Measurements from ENCODE around the gene RERE. TPM values are rescaled to one million over a fixed set of nuclear protein-coding genes. Genes with fewer than 3 reads are reported as not detected.

RERE gene
- total RNA-seq, 1 donor from 2014 or later: 78.2 TPM

GRCh38 chr1:8670371-8670818 lies 147.0 kb downstream of the RERE start:
- intact Hi-C loops (cut with micrococcal nuclease): no loop called here

- intact Hi-C loops (cut with micrococcal nuclease): no loop called here
Observed at GRCh38 chr1:8669606-8670335, 147.7 kb downstream of the RERE start.

- intact Hi-C loops (cut with micrococcal nuclease): loop anchor here (2.0 kb wide), 1 partner anchor 39 kb away; no protein-coding TSS in a partner anchor
Observed at GRCh38 chr1:8667869-8668594, 149.4 kb downstream of the RERE start.

- intact Hi-C loops (cut with micrococcal nuclease): loop anchor here (2.0 kb wide), 1 partner anchor 38 kb away; no protein-coding TSS in a partner anchor
Observed at GRCh38 chr1:8666389-8667167, 150.9 kb downstream of the RERE start.

GRCh38 chr1:8665833-8666232 lies 151.6 kb downstream of the RERE start:
- intact Hi-C loops (cut with micrococcal nuclease): loop anchor here (2.0 kb wide), 1 partner anchor 37 kb away; no protein-coding TSS in a partner anchor

- intact Hi-C loops (cut with micrococcal nuclease): loop anchor here (1.0 kb wide), 2 partner anchors 14 to 36 kb away; no protein-coding TSS in a partner anchor
Observed at GRCh38 chr1:8664887-8665286, 152.6 kb downstream of the RERE start.

GRCh38 chr1:8663915-8664329 lies 153.5 kb downstream of the RERE start:
- intact Hi-C loops (cut with micrococcal nuclease): loop anchor here (1.0 kb wide), 2 partner anchors 13 to 37 kb away; no protein-coding TSS in a partner anchor

GRCh38 chr1:8663090-8663802 lies 154.2 kb downstream of the RERE start:
- intact Hi-C loops (cut with micrococcal nuclease): no loop called here

- intact Hi-C loops (cut with micrococcal nuclease): no loop called here
Observed at GRCh38 chr1:8662380-8663072, 154.9 kb downstream of the RERE start.

GRCh38 chr1:8661185-8662110 lies 156.0 kb downstream of the RERE start:
- intact Hi-C loops (cut with micrococcal nuclease): loop anchor here (1.0 kb wide), 1 partner anchor 9 kb away; no protein-coding TSS in a partner anchor

GRCh38 chr1:8660411-8660828 lies 157.0 kb downstream of the RERE start:
- intact Hi-C loops (cut with micrococcal nuclease): no loop called here

GRCh38 chr1:8659593-8659992 lies 157.8 kb downstream of the RERE start:
- intact Hi-C loops (cut with micrococcal nuclease): no loop called here

GRCh38 chr1:8653878-8654277 lies 163.6 kb downstream of the RERE start:
- intact Hi-C loops (cut with micrococcal nuclease): no loop called here

GRCh38 chr1:8652467-8653046 lies 164.9 kb downstream of the RERE start:
- intact Hi-C loops (cut with micrococcal nuclease): loop anchor here (1.0 kb wide), 1 partner anchor 9 kb away; no protein-coding TSS in a partner anchor

- intact Hi-C loops (cut with micrococcal nuclease): loop anchor here (1.0 kb wide), 3 partner anchors 9 to 49 kb away; no protein-coding TSS in a partner anchor
Observed at GRCh38 chr1:8651962-8652361, 165.5 kb downstream of the RERE start.

- intact Hi-C loops (cut with micrococcal nuclease): loop anchor here (1.0 kb wide), 2 partner anchors 13 to 50 kb away; no protein-coding TSS in a partner anchor
Observed at GRCh38 chr1:8651236-8651890, 166.1 kb downstream of the RERE start.

- intact Hi-C loops (cut with micrococcal nuclease): loop anchor here (1.0 to 5.0 kb wide), 3 partner anchors 46 to 229 kb away; no protein-coding TSS in a partner anchor
Observed at GRCh38 chr1:8649875-8650274, 167.6 kb downstream of the RERE start.

- intact Hi-C loops (cut with micrococcal nuclease): loop anchor here (1.0 to 5.0 kb wide), 3 partner anchors 45 to 230 kb away; no protein-coding TSS in a partner anchor
Observed at GRCh38 chr1:8649027-8649426, 168.4 kb downstream of the RERE start.
